Transverse colon (tissue), 4 donors: ENCODE measurements around the gene TFEB. TPM values are rescaled to one million over a fixed set of nuclear protein-coding genes. Genes with fewer than 3 reads are reported as not detected.

Source experiments
- DNase-seq: peaks from one replicate; pipeline ENCODE4 v3.0.0-alpha.2; 2019
- H3K27ac ChIP-seq, 4 donors: fragments of 200-600 bp; sonication (generic); 2 replicates each; pipeline ENCODE4 v1.5.1; 2016 to 2018; ENCODE audit warnings: inconsistent platforms in 4 of 4
- H3K27me3 ChIP-seq: fragments of 200-600 bp; sonication (generic); 2 replicates; pipeline ENCODE4 v1.5.1; 2017; ENCODE audit warnings: inconsistent platforms
- H3K36me3 ChIP-seq, 4 donors: fragments of 200-600 bp; sonication (generic); 2 replicates each; pipeline ENCODE4 v1.5.1; 2017 to 2019; ENCODE audit warnings: inconsistent platforms in 4 of 4
- H3K4me1 ChIP-seq, 4 donors: fragments of 200-600 bp; sonication (generic); 2 replicates each; pipeline ENCODE4 v1.5.1; 2017 to 2020; ENCODE audit warnings: inconsistent platforms in 4 of 4
- H3K4me3 ChIP-seq, 4 donors: fragments of 200-600 bp; sonication (generic); 1 replicate in 1 of 4; 2 replicates in 3 of 4; pipeline versions ENCODE4 v1.5.1 to v1.6.1; 2017 to 2019; ENCODE audit warnings: inconsistent platforms in 4 of 4
- H3K9me3 ChIP-seq, 2 donors: fragments of 200-600 bp; sonication (generic); 2 replicates each; pipeline ENCODE4 v1.5.1; 2017 to 2019; ENCODE audit warnings: inconsistent platforms in 2 of 2
- CTCF ChIP-seq, 5 experiments: fragments of 200-600 bp in 3 of 5; fragments of 450-650 bp in 2 of 5; sonication (generic) in 3 of 5; IDR thresholded peaks; 1 replicate in 2 of 5; 2 replicates in 3 of 5; pipeline ENCODE4 v1.5.1; 2016 to 2017; ENCODE audit warnings: antibody characterized with exemption in 5 of 5, inconsistent platforms in 3 of 5, mild to moderate bottlenecking in 2 of 5, moderate library complexity in 1 of 5
- EP300 ChIP-seq: sonication (generic); formaldehyde crosslinking; IDR thresholded peaks from one replicate; pipeline ENCODE4 v1.6.1; 2017; ENCODE audit warnings: antibody characterized with exemption, low read depth
- POLR2A ChIP-seq: fragments of 450-650 bp; IDR thresholded peaks from one replicate; pipeline ENCODE4 v1.6.1; 2016; ENCODE audit warnings: antibody characterized with exemption, mild to moderate bottlenecking, moderate library complexity
- POLR2AphosphoS5 ChIP-seq, 3 donors: sonication (generic); formaldehyde crosslinking; IDR thresholded peaks; one replicate each; pipeline ENCODE4 v1.6.1; 2016; ENCODE audit warnings: antibody characterized with exemption in 3 of 3
- WGBS, 2 donors: methylation state at CpG; one replicate each; pipeline ENCODE4 v1.1.5; 2018; ENCODE audit warnings: low coverage in 1 of 2; 5-methylcytosine and 5-hydroxymethylcytosine counted together
- in situ Hi-C, 4 donors: fragments of 200-750 bp; cut with MboI; loops; one replicate each; pipeline versions ENCODE4 v1.15.0 to v1.15.1; 2017; ENCODE audit warnings: low sequenced_read_pairs in 3 of 4, low pct_ligation_motif_present in 1 of 4, low pct_unique_long_range_greater_than_20kb in 1 of 4
- intact Hi-C: fragments of 100-400 bp; cut with DNase I; formaldehyde crosslinking; loops from one replicate; pipeline ENCODE4 v1.15.1; 2023; ENCODE audit warnings: low total_unique reads
- total RNA-seq, 4 donors: library from RNA; depleted of rRNA; stranded (reverse); fragments of >200 nt; gene quantifications; one replicate each; pipeline ENCODE4 v1.1.0, GENCODE V29; 2016

The TFEB gene
- total RNA-seq, 4 donors from 2014 or later: 30.4 to 47.1 (median 38.1) TPM

DNA sequence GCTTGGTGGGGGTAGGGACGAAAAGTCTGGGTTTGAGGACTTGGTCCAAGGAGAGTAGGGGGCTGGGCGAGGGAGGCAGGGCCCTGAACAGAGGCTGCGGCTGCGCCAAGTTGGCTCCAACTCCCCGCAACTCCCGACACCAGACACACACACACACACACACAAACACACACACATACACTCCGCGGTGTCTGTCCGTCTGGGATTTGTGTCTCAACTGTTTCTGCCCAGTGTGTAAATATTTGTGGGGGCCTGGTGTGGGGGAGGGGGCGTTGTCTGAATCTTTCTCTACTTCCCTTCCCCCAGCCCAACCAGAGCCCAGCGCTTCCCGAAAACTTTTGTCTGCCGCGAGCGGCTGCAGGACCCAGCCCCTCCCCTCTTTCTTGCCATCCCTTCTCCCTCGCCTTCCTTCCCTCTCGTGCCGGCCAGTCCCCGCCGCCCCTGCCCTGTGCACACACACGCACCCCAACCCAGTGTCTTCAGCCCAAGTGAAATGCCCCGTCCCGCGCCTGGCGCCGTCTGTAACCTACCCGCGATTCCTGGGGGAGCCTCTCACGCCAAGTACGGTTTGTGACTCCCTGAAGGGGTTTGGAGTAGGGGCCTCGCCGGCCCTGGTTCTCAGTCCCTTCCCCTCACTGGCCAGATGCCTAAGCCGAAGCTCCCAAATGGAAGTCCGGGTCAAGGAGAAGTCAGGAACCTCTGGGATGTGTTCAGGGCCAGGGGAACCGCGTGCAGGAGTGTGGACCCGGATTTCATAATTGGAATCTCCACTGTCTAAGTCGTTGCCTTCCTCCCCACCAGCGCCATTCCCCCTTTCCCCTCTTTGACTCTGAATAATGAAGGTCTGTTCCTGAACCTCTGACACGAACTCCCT is 96.2 kb downstream of the TFEB start:
- intact Hi-C loops (no loop called here), in situ Hi-C loops (no loop called here)
- 37 to 47% methylated on average over 9 to 40 of the region's 40 CpGs for WGBS, 2 donors
- TF ChIP-seq EP300: no peak
- no peak for TF ChIP-seq POLR2A
- TF ChIP-seq CTCF (IDR thresholded peaks at IDR 0.05): no peak
- TF ChIP-seq POLR2AphosphoS5 (IDR thresholded peaks at IDR 0.05): no peak
- no peaks in the 10 kb centered on the region for H3K36me3 ChIP-seq
- peaks cover 0 to 29% (median 21%) of the 10 kb centered on the region in 4 donors for H3K4me1 ChIP-seq
- H3K27ac ChIP-seq: peak overlapping the region in 2 of 4 donors; percentile 28 to 31
- H3K9me3 ChIP-seq: no peaks in the 10 kb centered on the region
- H3K4me3 ChIP-seq: peak overlapping the region in 3 of 4 donors; percentile 24 to 54 (median 37)
- peaks cover 48% of the 10 kb centered on the region for H3K27me3 ChIP-seq
- DNase-seq: no peak

GRCh38 chr6:41638002-41638934 is 97.1 kb downstream of the TFEB start, which contains the start of gene MDFI:
Gene MDFI, plus strand, starts transcription at chr6:41638468. Its CDS starts 282 bp downstream, at chr6:41638750.
- Histone ChIP-seq H3K4me1 (peaks cover 0 to 29% (median 21%) of the 10 kb centered on the region in 4 donors), H3K27me3 (peaks cover 48% of the 10 kb centered on the region), H3K36me3 (no peaks in the 10 kb centered on the region), H3K27ac (peak within 1 kb of the TSS in 3 of 4 donors; percentile 24 to 31 (median 28)), H3K9me3 (no peaks in the 10 kb centered on the region), H3K4me3 (peak within 1 kb of the TSS; percentile 22 to 54 (median 30))
- intact Hi-C loops: no loop called here
- no peak for TF ChIP-seq POLR2A
- TF ChIP-seq POLR2AphosphoS5 (IDR thresholded peaks at IDR 0.05): no peak
- no peak for TF ChIP-seq EP300
- TF ChIP-seq CTCF (IDR thresholded peaks at IDR 0.05): no peak
- DNase-seq: no peak
- in situ Hi-C loops: no loop called here
- 3% methylated on average over 78 of the region's 86 CpGs; no CpG with 5 or more reads in 1 of the 2 donors for WGBS, 2 donors

GRCh38 chr6:41637194-41638001 is 98.0 kb downstream of the TFEB start:
- Histone ChIP-seq H3K27me3 (peaks cover 57% of the 10 kb centered on the region), H3K36me3 (no peaks in the 10 kb centered on the region), H3K4me3 (peak overlapping the region in 2 of 4 donors; percentile 37 to 54), H3K4me1 (peaks cover 0 to 29% (median 21%) of the 10 kb centered on the region in 4 donors), H3K27ac (no peak overlapping the region), H3K9me3 (no peaks in the 10 kb centered on the region)
- DNase-seq: no peak
- TF ChIP-seq POLR2AphosphoS5 (IDR thresholded peaks at IDR 0.05) (no peak), POLR2A (no peak), CTCF (IDR thresholded peaks at IDR 0.05) (no peak)
- WGBS, 2 donors: 20% methylated on average over 49 of the region's 54 CpGs; no CpG with 5 or more reads in 1 of the 2 donors
- in situ Hi-C loops (no loop called here), intact Hi-C loops (no loop called here)
